Right ventricle myocardium inferior (tissue), 1 donor: Measurements from ENCODE around the gene NUCB2. TPM values are rescaled to one million over a fixed set of nuclear protein-coding genes. Genes with fewer than 3 reads are reported as not detected.

Source experiments
- ATAC-seq: fragments of 200-7000 bp; cut with Tn5 transposase; one replicate; pipeline ENCODE4 v1.9.1; 2020; ENCODE audit warnings: mild to moderate bottlenecking, moderate library complexity
- DNase-seq: peaks from one replicate; pipeline ENCODE4 v3.0.0; 2021; ENCODE audit errors: missing footprints
- intact Hi-C: fragments of 100-400 bp; cut with DNase I; formaldehyde crosslinking; loops from one replicate; pipeline ENCODE4 v1.11.0; 2022
- total RNA-seq: library from RNA; stranded (reverse); fragmentation: NEBNext Ultra II Directional; extraction: Animal tissue kit (Norgen Biotek cat#: 25700); gene quantifications from one replicate; pipeline ENCODE4 v1.2.1, GENCODE V29; 2021
- donor health status: DM: no; HTN: yes; CAD: no; lungs with severe emphysema.

Gene NUCB2
- total RNA-seq, 1 donor from 2014 or later: 111 TPM

GRCh38 chr11:17313349-17314231, 37.1 kb downstream of the NUCB2 start:
- ATAC-seq (no peak), DNase-seq (no peak)
- intact Hi-C loops: no loop called here

- DNase-seq (no peak), ATAC-seq (no peak)
- intact Hi-C loops: no loop called here
Measured at GRCh38 chr11:17314232-17314547, 37.7 kb downstream of the NUCB2 start.

- intact Hi-C loops: no loop called here
Measured at GRCh38 chr11:17314904-17315426, 38.4 kb downstream of the NUCB2 start.

GRCh38 chr11:17328871-17329494, 52.4 kb downstream of the NUCB2 start:
- ATAC-seq (no peak), DNase-seq (no peak)
- intact Hi-C loops: no loop called here

More at GRCh38 chr11:17314904-17315426, 38.4 kb downstream of the NUCB2 start:
- DNase-seq (no peak), ATAC-seq (no peak)

- intact Hi-C loops: no loop called here
- ATAC-seq (no peak), DNase-seq (no peak)
Measured at GRCh38 chr11:17331669-17332068, 55.1 kb downstream of the NUCB2 start.

GRCh38 chr11:17333799-17334586, 57.5 kb downstream of the NUCB2 start:
- intact Hi-C loops: no loop called here
- DNase-seq (no peak), ATAC-seq (peak; percentile 73)

- no peak for DNase-seq
- ATAC-seq: no peak
- intact Hi-C loops: no loop called here
Measured at GRCh38 chr11:17343257-17343656, 66.7 kb downstream of the NUCB2 start.

- ATAC-seq: no peak
- intact Hi-C loops: no loop called here
- no peak for DNase-seq
Measured at GRCh38 chr11:17343907-17344306, 67.4 kb downstream of the NUCB2 start.

GRCh38 chr11:17347676-17348075, 71.1 kb downstream of the NUCB2 start:
- intact Hi-C loops: no loop called here
- ATAC-seq: no peak
- no peak for DNase-seq

GRCh38 chr11:17350455-17351171, 74.1 kb downstream of the NUCB2 start:
- intact Hi-C loops: loop anchor here (5.0 kb wide), 1 partner anchor 73 kb away; the partner anchor contains the start of gene NUCB2
- ATAC-seq: no peak

GRCh38 chr11:17351172-17351509, 74.6 kb downstream of the NUCB2 start:
- DNase-seq (no peak), ATAC-seq (no peak)
- intact Hi-C loops: loop anchor here (5.0 kb wide), 1 partner anchor 74 kb away; the partner anchor contains the start of gene NUCB2

More at GRCh38 chr11:17350455-17351171, 74.1 kb downstream of the NUCB2 start:
- DNase-seq: no peak

GRCh38 chr11:17351510-17352176, 75.1 kb downstream of the NUCB2 start, which contains the start of gene NCR3LG1:
NCR3LG1 (plus strand) TSS chr11:17351800; CDS start chr11:17351970, 170 bp downstream.
- ATAC-seq (peak; percentile 45), DNase-seq (peak; percentile 81)
- intact Hi-C loops: loop anchor here (5.0 kb wide), 1 partner anchor 74 kb away; the partner anchor contains the start of gene NUCB2

- peak; percentile 83 for ATAC-seq
- DNase-seq: peak; percentile 90
- intact Hi-C loops: loop anchor here (5.0 kb wide), 1 partner anchor 76 kb away; the partner anchor contains the start of gene NUCB2
Measured at GRCh38 chr11:17352950-17353820, 76.6 kb downstream of the NUCB2 start.

- intact Hi-C loops: loop anchor here (2.0 to 5.0 kb wide), 2 partner anchors 77 to 123 kb away; partner anchors contain the start of gene NUCB2
- DNase-seq (no peak), ATAC-seq (no peak)
Measured at GRCh38 chr11:17353821-17354600, 77.5 kb downstream of the NUCB2 start.

- no peak for DNase-seq
- intact Hi-C loops: loop anchor here (2.0 to 5.0 kb wide), 2 partner anchors 77 to 124 kb away; partner anchors contain the start of gene NUCB2
Measured at GRCh38 chr11:17354601-17354991, 78.1 kb downstream of the NUCB2 start.

GRCh38 chr11:17366495-17366894, 90.0 kb downstream of the NUCB2 start:
- ATAC-seq (no peak), DNase-seq (no peak)
- intact Hi-C loops: no loop called here

More at GRCh38 chr11:17354601-17354991, 78.1 kb downstream of the NUCB2 start:
- ATAC-seq: no peak
